ENCODE measurements around the gene CD163L1.
"Not testable (repeated sequence)": the region's sequence is repeated elsewhere in the genome, so short reads cannot be mapped to it uniquely, and the experiment has no call there.

The CD163L1 gene

DNA sequence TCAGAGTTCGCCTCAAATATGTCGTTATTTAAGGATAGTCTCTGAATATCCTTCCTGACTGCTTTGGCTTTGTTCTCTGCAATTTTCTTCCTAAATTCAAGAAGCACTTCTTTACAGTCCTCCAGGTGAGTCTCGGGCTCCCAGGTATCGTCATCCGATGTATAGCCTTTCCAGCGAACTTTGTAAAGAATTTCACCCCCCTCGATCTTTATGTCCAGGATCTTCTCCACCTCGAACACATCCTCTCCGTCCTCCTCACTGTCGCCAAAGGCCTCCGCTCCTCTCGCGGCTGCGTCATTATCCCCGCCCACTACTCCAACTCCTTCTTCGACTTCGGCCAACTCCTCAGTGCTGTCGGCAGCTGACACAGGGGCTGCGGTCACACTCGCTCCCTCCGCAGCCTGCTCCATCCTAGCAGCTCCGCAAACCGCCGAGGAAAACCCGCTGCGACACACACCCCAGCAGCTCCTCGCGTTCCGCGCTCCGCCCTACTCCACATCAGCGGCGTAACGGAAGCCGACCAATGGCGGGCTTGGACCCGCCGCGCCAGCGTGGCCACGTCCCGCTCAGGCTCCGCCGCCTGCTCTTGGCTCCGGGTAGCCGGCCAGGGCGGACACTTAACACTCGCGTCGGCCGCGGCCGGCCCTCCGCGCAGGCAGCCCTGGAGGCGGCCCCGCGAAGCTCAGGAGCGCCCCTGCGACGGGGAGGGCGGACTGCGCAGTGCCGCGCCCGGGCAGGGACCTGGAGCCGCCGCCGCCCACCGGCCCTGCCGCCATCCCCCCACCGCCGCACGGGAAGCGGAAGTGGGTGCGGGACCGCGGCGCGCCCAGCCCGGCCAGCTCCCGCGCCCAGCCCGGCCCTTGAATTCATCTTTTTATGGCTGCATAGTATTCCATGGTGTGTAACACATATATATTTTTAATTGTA is 4.1 kb downstream of the CD163L1 start:
- DNase-seq, result no peak
- ATAC-seq (ENCODE audit: insufficient read depth, low read depth), result 0 out of 3 replicates have a peak, but pooled peaks have one; percentile 35
- Histone ChIP-seq H3K4me2 (ENCODE audit: insufficient read depth, low read length) (no peak overlapping the region), H3K9me3 (ENCODE audit: insufficient read depth, low read length, severe bottlenecking) (no peaks in the 10 kb centered on the region), H3K4me1 (ENCODE audit: insufficient read depth, low read length) (no peaks in the 10 kb centered on the region), H3K36me3 (ENCODE audit: insufficient read depth, low read length) (no peaks in the 10 kb centered on the region), H3K27ac (ENCODE audit: low read length) (no peak overlapping the region), H3K9ac (ENCODE audit: low read depth, low read length) (no peak overlapping the region), H2AFZ (ENCODE audit: low read depth, low read length) (no peak overlapping the region), H3K4me3 (ENCODE audit: low read depth in 1 of 2, low read length in 2 of 2) (no peak overlapping the region), H4K20me1 (ENCODE audit: insufficient read depth, low read length) (no peaks in the 10 kb centered on the region), H3K27me3 (ENCODE audit: insufficient read depth, low read length, poor library complexity) (peaks cover 4% of the 10 kb centered on the region), H3K79me2 (ENCODE audit: insufficient read depth, low read length) (no peaks in the 10 kb centered on the region)
- TF ChIP-seq CTCF (IDR thresholded peaks at IDR 0.05; ENCODE audit: borderline replicate concordance, extremely low read depth, low read length, poor library complexity, severe bottlenecking) (no peak), EZH2 (IDR thresholded peaks at IDR 0.05; ENCODE audit: borderline replicate concordance, low read depth, low read length, severe bottlenecking) (no peak)

GRCh38 chr12:7438291-7438995 is 5.5 kb downstream of the CD163L1 start:
- DNase-seq; H4K20me1 ChIP-seq (ENCODE audit: insufficient read depth, low read length); H2AFZ ChIP-seq (ENCODE audit: low read depth, low read length); H3K27me3 ChIP-seq (ENCODE audit: insufficient read depth, low read length, poor library complexity); H3K4me1 ChIP-seq (ENCODE audit: insufficient read depth, low read length); H3K9ac ChIP-seq (ENCODE audit: low read depth, low read length); H3K79me2 ChIP-seq (ENCODE audit: insufficient read depth, low read length); H3K9me3 ChIP-seq (ENCODE audit: insufficient read depth, low read length, severe bottlenecking); H3K36me3 ChIP-seq (ENCODE audit: insufficient read depth, low read length); H3K4me3 ChIP-seq (ENCODE audit: low read depth in 1 of 2, low read length in 2 of 2); H3K4me2 ChIP-seq (ENCODE audit: insufficient read depth, low read length); ATAC-seq (ENCODE audit: insufficient read depth, low read depth); H3K27ac ChIP-seq (ENCODE audit: low read length): not testable (repeated sequence)

- not testable (repeated sequence) for H3K79me2 ChIP-seq (ENCODE audit: insufficient read depth, low read length); H3K9me3 ChIP-seq (ENCODE audit: insufficient read depth, low read length, severe bottlenecking); H3K4me2 ChIP-seq (ENCODE audit: insufficient read depth, low read length); H2AFZ ChIP-seq (ENCODE audit: low read depth, low read length); H3K36me3 ChIP-seq (ENCODE audit: insufficient read depth, low read length); H3K4me3 ChIP-seq (ENCODE audit: low read depth in 1 of 2, low read length in 2 of 2); H3K9ac ChIP-seq (ENCODE audit: low read depth, low read length); H4K20me1 ChIP-seq (ENCODE audit: insufficient read depth, low read length); H3K27ac ChIP-seq (ENCODE audit: low read length); H3K4me1 ChIP-seq (ENCODE audit: insufficient read depth, low read length); DNase-seq; ATAC-seq (ENCODE audit: insufficient read depth, low read depth)
- H3K27me3 ChIP-seq (ENCODE audit: insufficient read depth, low read length, poor library complexity), result peaks cover 11% of the 10 kb centered on the region
Observed at GRCh38 chr12:7437494-7437893, 6.5 kb downstream of the CD163L1 start.

GRCh38 chr12:7434670-7435069 is 9.3 kb downstream of the CD163L1 start:
- no peaks in the 10 kb centered on the region for H4K20me1 ChIP-seq (ENCODE audit: insufficient read depth, low read length)
- H3K9ac ChIP-seq (ENCODE audit: low read depth, low read length), result no peak overlapping the region
- no peak for ATAC-seq (ENCODE audit: insufficient read depth, low read depth)
- no peak overlapping the region for H2AFZ ChIP-seq (ENCODE audit: low read depth, low read length)
- H3K36me3 ChIP-seq (ENCODE audit: insufficient read depth, low read length), result no peaks in the 10 kb centered on the region
- H3K4me1 ChIP-seq (ENCODE audit: insufficient read depth, low read length), result no peaks in the 10 kb centered on the region
- no peak overlapping the region for H3K4me2 ChIP-seq (ENCODE audit: insufficient read depth, low read length)
- no peak for DNase-seq
- peaks cover 14% of the 10 kb centered on the region for H3K27me3 ChIP-seq (ENCODE audit: insufficient read depth, low read length, poor library complexity)
- no peak overlapping the region for H3K27ac ChIP-seq (ENCODE audit: low read length)
- no peak overlapping the region for H3K4me3 ChIP-seq (ENCODE audit: low read depth in 1 of 2, low read length in 2 of 2)
- H3K9me3 ChIP-seq (ENCODE audit: insufficient read depth, low read length, severe bottlenecking), result no peaks in the 10 kb centered on the region
- no peak for TF ChIP-seq EZH2 (IDR thresholded peaks at IDR 0.05; ENCODE audit: borderline replicate concordance, low read depth, low read length, severe bottlenecking)
- TF ChIP-seq CTCF (IDR thresholded peaks at IDR 0.05; ENCODE audit: borderline replicate concordance, extremely low read depth, low read length, poor library complexity, severe bottlenecking), result no peak
- no peaks in the 10 kb centered on the region for H3K79me2 ChIP-seq (ENCODE audit: insufficient read depth, low read length)

All from DND-41 (cell line).